BLaER1 (cell line): ENCODE data around the gene MFSD2B.
A peak's percentile ranks its signal among the peaks of the same experiment; 100 is the strongest.

Experiments
- H3K27ac ChIP-seq: shearing (Covaris generic); formaldehyde crosslinking; 2 replicates; pipeline ENCODE4 v1.8.1; 2022
- H3K27me3 ChIP-seq: shearing (Covaris generic); formaldehyde crosslinking; 2 replicates; pipeline ENCODE4 v1.8.1; 2022
- H3K36me3 ChIP-seq: shearing (Covaris generic); formaldehyde crosslinking; 2 replicates; pipeline ENCODE4 v1.8.1; 2022
- H3K4me1 ChIP-seq: shearing (Covaris generic); formaldehyde crosslinking; 2 replicates; pipeline ENCODE4 v1.8.1; 2022
- H3K4me2 ChIP-seq: shearing (Covaris generic); formaldehyde crosslinking; 2 replicates; pipeline ENCODE4 v1.8.1; 2022
- H3K4me3 ChIP-seq: shearing (Covaris generic); formaldehyde crosslinking; 2 replicates; pipeline ENCODE4 v1.8.1; 2022
- H3K9ac ChIP-seq: shearing (Covaris generic); formaldehyde crosslinking; 2 replicates; pipeline ENCODE4 v1.8.1; 2022
- H3K9me3 ChIP-seq: shearing (Covaris generic); formaldehyde crosslinking; 2 replicates; pipeline ENCODE4 v1.8.1; 2022
- H4K20me1 ChIP-seq: shearing (Covaris generic); formaldehyde crosslinking; 2 replicates; pipeline ENCODE4 v1.8.1; 2022
- Cebpa-rat ChIP-seq: shearing (Covaris generic); IDR thresholded peaks from 2 replicates; pipeline ENCODE4 v1.8.1; 2022

MFSD2B gene

DNA sequence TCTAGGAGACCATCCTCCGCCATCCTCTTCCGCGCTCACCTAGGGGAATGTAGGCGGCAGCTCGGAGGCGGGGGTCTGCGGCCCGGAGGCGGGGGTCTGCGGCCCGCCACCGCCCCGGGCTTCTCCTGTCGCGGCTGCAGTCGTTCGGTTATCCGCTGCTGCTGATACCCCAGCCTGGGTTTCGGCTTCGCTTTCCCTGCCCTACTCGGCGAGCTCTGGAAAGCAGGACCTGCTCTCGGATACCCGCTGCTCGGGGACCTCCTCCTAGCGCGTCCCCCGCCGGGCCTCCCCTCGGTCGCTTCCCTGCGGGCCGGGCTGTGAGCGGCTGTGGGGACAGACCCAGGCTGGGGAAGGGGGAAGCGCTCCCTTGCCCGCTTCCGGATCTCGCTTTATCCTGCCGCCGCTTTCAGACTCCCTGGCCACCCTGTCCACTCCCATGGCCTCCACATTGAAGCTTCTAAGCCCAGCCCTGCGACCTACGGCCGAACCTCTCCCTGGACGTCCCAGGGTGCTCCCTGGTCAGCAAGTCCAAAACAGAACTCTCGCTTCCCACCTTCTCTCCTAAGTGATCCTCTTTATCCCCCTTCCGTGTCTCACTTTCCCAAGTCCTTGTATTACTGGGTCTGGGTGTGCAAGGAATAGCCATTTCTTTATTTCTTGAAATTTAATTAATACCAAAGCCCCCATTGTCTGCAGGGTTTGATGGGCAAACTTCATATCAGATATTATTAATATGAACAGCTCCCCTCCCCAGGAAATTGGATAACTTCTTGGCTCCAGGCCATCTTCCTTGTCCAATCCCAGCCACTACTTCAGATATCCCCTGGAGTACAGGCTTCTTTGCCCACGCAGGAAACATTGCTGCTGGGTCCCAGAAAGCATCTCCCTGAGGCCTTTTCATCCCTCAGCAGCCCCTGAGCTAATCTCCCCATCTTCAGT is 40.4 kb downstream of the MFSD2B start:
- H3K4me2 ChIP-seq, result peak overlapping the region; percentile 90
- no peak overlapping the region for H3K27ac ChIP-seq
- H3K36me3 ChIP-seq, result no peaks in the 10 kb centered on the region
- peak overlapping the region; percentile 70 for H3K4me3 ChIP-seq
- peaks cover 32% of the 10 kb centered on the region for H3K4me1 ChIP-seq
- H3K27me3 ChIP-seq, result peaks cover 54% of the 10 kb centered on the region
- peak overlapping the region; percentile 41; the same call in 1 of the 2 replicates for H3K9ac ChIP-seq
- H4K20me1 ChIP-seq, result peaks cover 10% of the 10 kb centered on the region; the same call in 1 of the 2 replicates
- no peaks in the 10 kb centered on the region for H3K9me3 ChIP-seq
- TF ChIP-seq Cebpa-rat, result no peak

- no peak overlapping the region for H3K9ac ChIP-seq
- no peak overlapping the region for H3K4me3 ChIP-seq
- H3K9me3 ChIP-seq, result peaks cover 5% of the 10 kb centered on the region; the same call in 1 of the 2 replicates
- no peak for TF ChIP-seq Cebpa-rat
- peaks cover 54% of the 10 kb centered on the region for H3K27me3 ChIP-seq
- H3K4me1 ChIP-seq, result peaks cover 18% of the 10 kb centered on the region
- peaks cover 10% of the 10 kb centered on the region; the same call in 1 of the 2 replicates for H4K20me1 ChIP-seq
- no peak overlapping the region for H3K4me2 ChIP-seq
- no peak overlapping the region for H3K27ac ChIP-seq
- H3K36me3 ChIP-seq, result no peaks in the 10 kb centered on the region
Measured at GRCh38 chr2:24051833-24052232, 41.9 kb downstream of the MFSD2B start.

- Histone ChIP-seq H3K4me2 (no peak overlapping the region), H3K4me1 (peaks cover 13% of the 10 kb centered on the region), H4K20me1 (peaks cover 10% of the 10 kb centered on the region; the same call in 1 of the 2 replicates), H3K36me3 (no peaks in the 10 kb centered on the region), H3K27me3 (peaks cover 50% of the 10 kb centered on the region), H3K27ac (no peak overlapping the region), H3K4me3 (no peak overlapping the region), H3K9me3 (peaks cover 5% of the 10 kb centered on the region; the same call in 1 of the 2 replicates), H3K9ac (no peak overlapping the region)
- TF ChIP-seq Cebpa-rat, result no peak
Measured at GRCh38 chr2:24052951-24053350, 43.1 kb downstream of the MFSD2B start.

DNA sequence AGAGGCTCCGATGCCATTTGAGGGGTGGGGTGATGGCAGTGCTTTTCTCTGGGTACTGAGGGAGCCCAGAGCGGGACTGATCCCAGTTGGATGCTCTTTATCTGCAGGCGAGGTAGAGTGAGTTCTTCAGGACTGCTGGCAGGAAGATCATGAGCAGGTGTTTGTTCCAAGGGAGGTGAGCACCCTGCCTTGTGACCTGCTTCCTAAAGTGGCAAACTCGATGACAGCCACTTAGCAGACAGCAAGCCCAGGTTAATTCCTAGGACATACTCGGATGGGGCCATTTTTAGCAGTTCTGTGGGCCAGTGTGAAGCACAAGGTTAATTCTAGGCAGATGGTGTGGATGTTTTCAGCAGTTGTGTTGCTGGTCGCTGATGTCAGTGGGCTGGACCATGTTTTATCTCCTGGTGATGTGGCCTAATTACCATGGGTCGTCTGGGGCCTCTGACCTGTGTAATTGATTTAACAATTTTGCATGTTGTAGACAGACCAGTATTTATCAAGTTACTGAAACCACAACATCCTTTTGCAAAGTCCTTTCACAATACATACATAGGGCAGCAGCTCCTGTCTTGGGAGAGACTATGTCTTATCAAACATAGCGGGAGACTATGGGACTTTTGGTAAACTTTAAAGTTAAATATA is 44.6 kb downstream of the MFSD2B start:
- Histone ChIP-seq H3K9ac (no peak overlapping the region), H3K9me3 (peaks cover 5% of the 10 kb centered on the region; the same call in 1 of the 2 replicates), H3K4me3 (no peak overlapping the region), H4K20me1 (peaks cover 10% of the 10 kb centered on the region; the same call in 1 of the 2 replicates), H3K4me1 (peaks cover 4% of the 10 kb centered on the region; the same call in 1 of the 2 replicates), H3K36me3 (no peaks in the 10 kb centered on the region), H3K4me2 (no peak overlapping the region), H3K27me3 (peaks cover 34% of the 10 kb centered on the region), H3K27ac (no peak overlapping the region)
- TF ChIP-seq Cebpa-rat, result no peak

- H3K27ac ChIP-seq, result no peak overlapping the region
- TF ChIP-seq Cebpa-rat, result no peak
- peaks cover 22% of the 10 kb centered on the region for H3K27me3 ChIP-seq
- no peaks in the 10 kb centered on the region for H3K4me1 ChIP-seq
- H3K9ac ChIP-seq, result no peak overlapping the region
- no peak overlapping the region for H3K4me3 ChIP-seq
- no peak overlapping the region for H3K4me2 ChIP-seq
- peaks cover 1% of the 10 kb centered on the region; the same call in 1 of the 2 replicates for H4K20me1 ChIP-seq
- peaks cover 5% of the 10 kb centered on the region; the same call in 1 of the 2 replicates for H3K9me3 ChIP-seq
- H3K36me3 ChIP-seq, result no peaks in the 10 kb centered on the region
Measured at GRCh38 chr2:24055750-24056149, 45.9 kb downstream of the MFSD2B start.

DNA sequence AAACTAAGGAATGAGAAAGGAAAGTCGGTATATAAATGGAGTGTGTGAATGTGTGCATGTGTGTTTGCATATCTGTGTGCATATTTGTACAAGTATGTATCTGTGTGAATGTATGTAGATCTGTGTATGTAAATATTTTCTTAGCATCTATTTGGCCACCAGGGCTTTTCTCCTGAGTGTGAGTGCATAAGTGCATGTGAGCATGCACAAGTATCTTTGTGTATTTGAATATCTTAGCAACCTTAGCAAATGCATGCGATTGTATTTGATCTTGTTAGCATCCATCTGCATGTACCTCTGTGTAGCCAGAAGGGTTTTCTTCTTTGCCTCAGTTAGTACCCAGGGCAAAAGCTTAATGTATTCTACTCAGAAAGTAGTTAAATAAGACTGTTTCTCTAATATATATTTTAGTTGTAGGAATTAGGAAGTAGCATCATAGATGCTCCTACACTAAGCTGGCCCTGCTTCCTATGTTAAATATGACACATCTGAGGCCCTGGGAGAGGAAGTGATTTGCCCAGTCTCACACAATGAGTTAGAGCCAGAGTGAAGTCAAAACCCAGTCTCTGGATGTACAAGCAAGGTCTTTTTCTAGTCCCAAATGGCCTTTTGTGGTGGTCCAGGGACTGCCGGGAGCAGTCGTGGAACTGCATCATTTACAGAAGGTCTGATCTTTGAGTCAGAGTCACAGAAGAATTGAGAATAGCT is 48.8 kb downstream of the MFSD2B start:
- peaks cover 5% of the 10 kb centered on the region; the same call in 1 of the 2 replicates for H3K9me3 ChIP-seq
- no peaks in the 10 kb centered on the region for H3K4me1 ChIP-seq
- no peak for TF ChIP-seq Cebpa-rat
- H3K4me3 ChIP-seq, result no peak overlapping the region
- no peak overlapping the region for H3K4me2 ChIP-seq
- H3K27ac ChIP-seq, result no peak overlapping the region
- H3K9ac ChIP-seq, result no peak overlapping the region
- H3K27me3 ChIP-seq, result no peaks in the 10 kb centered on the region
- H4K20me1 ChIP-seq, result no peaks in the 10 kb centered on the region
- no peaks in the 10 kb centered on the region for H3K36me3 ChIP-seq

DNA sequence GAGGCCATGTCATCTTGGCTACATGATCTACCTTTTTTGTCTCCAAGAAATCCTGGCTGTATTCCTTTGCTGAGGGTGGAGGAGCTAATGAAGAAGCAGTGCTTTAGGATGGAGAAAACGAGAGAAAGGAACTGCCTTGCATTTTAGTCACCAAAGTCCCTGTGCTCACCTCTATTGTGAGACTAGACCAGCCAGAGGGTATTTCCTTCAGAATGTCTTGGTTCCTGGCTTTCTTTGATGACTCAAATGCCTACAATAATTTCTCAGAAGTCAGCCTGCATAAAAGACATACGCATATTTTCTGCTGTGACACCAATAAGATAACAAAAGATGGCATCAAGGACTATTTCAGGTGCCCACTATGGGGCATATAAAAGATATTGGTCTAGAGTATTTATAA is 55.5 kb downstream of the MFSD2B start:
- Histone ChIP-seq H3K4me1 (0 out of 2 replicates have a peak, but pooled peaks cover 5% of the 10 kb centered on the region), H3K27ac (no peak overlapping the region), H3K9me3 (no peaks in the 10 kb centered on the region), H3K4me3 (no peak overlapping the region), H3K9ac (no peak overlapping the region), H3K4me2 (no peak overlapping the region), H3K27me3 (no peaks in the 10 kb centered on the region), H4K20me1 (peaks cover 18% of the 10 kb centered on the region), H3K36me3 (peaks cover 52% of the 10 kb centered on the region)
- no peak for TF ChIP-seq Cebpa-rat

DNA sequence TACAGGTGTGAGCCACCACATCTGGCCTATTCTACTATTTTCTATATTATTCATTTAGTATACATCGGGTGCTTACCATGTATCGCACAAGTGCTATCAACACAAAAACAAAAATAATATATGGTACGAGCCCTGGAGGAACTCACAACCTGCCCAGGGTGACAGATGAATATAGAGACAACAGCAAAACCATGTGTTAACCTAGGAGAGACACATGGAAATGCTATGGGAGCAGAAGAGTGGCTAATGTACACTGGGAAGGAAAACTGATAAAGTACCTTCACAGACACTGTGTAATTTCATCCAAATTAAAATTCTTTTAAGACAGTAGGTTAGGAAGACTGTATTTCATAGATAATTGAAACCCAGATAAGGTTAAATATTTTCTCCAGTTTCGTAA is 62.4 kb downstream of the MFSD2B start:
- peaks cover 62% of the 10 kb centered on the region for H4K20me1 ChIP-seq
- peaks cover 68% of the 10 kb centered on the region for H3K36me3 ChIP-seq
- H3K4me1 ChIP-seq, result peaks cover 19% of the 10 kb centered on the region
- no peak overlapping the region for H3K4me2 ChIP-seq
- no peak overlapping the region for H3K27ac ChIP-seq
- no peak overlapping the region for H3K4me3 ChIP-seq
- H3K9ac ChIP-seq, result no peak overlapping the region
- H3K27me3 ChIP-seq, result no peaks in the 10 kb centered on the region
- no peaks in the 10 kb centered on the region for H3K9me3 ChIP-seq
- TF ChIP-seq Cebpa-rat, result no peak

GRCh38 chr2:24073816-24074215 is 63.9 kb downstream of the MFSD2B start:
- peaks cover 52% of the 10 kb centered on the region for H3K36me3 ChIP-seq
- H4K20me1 ChIP-seq, result peaks cover 57% of the 10 kb centered on the region
- H3K9me3 ChIP-seq, result no peaks in the 10 kb centered on the region
- H3K9ac ChIP-seq, result no peak overlapping the region
- H3K4me1 ChIP-seq, result peaks cover 35% of the 10 kb centered on the region
- no peak overlapping the region for H3K27ac ChIP-seq
- no peak overlapping the region for H3K4me3 ChIP-seq
- H3K27me3 ChIP-seq, result no peaks in the 10 kb centered on the region
- H3K4me2 ChIP-seq, result no peak overlapping the region
- TF ChIP-seq Cebpa-rat, result no peak
